NCI-H187 (cell line): ENCODE results near the gene SCN4A.
"Not testable (repeated sequence)": the region's sequence is repeated elsewhere in the genome, so short reads cannot be mapped to it uniquely, and the experiment has no call there.

Experiments
- DNase-seq, 2 experiments: peaks; one replicate each; lab custom pipeline; 2025; lab: John Stamatoyannopoulos, UW

Gene SCN4A

GRCh38 chr17:63984651-63985386, 12.1 kb upstream of the SCN4A start:
- no peak for DNase-seq

DNA sequence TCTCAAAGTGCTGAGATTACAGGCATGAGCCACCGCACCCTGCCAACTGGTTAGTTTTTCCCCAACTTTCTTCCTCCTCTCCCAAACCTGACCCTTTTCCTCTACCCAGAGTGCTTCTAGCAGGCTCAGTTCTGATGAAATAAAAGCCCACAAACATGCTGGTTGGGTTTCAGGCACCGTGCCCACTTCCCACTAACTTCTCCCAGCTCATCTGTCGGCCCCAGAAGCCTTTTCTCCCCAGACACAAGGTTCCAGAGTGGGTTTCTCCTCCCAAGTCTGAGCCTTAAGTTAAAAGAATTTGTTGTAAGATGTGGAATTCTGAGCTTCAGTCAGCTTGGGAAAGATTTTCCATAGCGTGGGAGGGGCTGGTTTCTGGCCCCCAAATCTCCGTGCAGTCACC, 11.5 kb upstream of the SCN4A start:
- no peak for DNase-seq

- no peak for DNase-seq
These were observed 10.6 kb upstream of the SCN4A start for GRCh38 chr17:63983320-63983719.

DNA sequence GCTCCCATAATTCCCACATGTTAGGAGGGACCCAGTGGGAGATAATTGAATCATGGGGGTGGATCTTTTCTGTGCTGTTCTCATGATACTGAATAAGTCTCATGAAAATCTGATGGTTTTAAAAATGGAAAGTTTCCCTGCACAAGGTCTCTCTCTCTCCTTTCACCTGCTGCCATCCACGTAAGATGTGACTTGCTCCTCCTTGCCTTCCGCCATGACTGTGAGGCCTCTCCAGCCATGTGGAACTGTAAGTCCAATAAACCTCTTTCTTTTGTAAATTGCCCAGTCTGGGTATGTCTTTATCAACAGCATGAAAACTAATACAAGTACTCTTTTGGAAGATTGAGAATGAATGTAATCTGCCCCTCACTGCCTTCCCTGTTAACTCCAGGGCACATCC, 9.9 kb upstream of the SCN4A start:
- DNase-seq = not testable (repeated sequence)

GRCh38 chr17:63978272-63979200, 5.8 kb upstream of the SCN4A start:
- DNase-seq = no peak

GRCh38 chr17:63976702-63977101, 4.0 kb upstream of the SCN4A start:
- DNase-seq = no peak

DNA sequence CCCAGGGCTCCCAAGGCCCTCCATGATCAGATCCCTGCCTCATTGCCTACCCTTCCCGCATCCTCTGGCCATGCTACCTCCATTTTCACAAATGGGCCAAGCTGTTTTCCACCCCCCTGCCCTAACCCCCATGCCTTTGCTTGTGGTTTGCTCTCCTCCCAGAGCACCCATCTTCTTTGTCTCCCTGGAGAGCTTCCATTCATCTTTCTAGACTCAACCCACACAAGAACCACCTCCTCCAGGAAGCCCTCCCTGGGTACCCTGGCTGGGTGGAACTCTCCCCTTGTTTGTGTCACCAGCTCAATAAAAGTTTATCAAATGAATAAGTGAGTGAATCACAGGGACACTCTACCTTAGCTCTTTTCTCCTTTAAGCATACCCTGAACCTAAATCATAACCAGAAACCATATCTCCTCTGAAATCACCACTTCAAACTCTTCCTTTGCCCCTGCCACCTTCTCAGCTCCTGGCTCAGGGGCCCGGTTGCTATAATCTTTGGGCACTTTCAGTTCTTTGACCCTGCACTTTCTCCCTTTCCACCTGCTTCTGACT, 2.9 kb upstream of the SCN4A start:
- no peak for DNase-seq

- DNase-seq = no peak
These were observed 2.0 kb upstream of the SCN4A start for GRCh38 chr17:63974594-63975192.

GRCh38 chr17:63973930-63974593, 1.3 kb upstream of the SCN4A start:
- no peak for DNase-seq

DNA sequence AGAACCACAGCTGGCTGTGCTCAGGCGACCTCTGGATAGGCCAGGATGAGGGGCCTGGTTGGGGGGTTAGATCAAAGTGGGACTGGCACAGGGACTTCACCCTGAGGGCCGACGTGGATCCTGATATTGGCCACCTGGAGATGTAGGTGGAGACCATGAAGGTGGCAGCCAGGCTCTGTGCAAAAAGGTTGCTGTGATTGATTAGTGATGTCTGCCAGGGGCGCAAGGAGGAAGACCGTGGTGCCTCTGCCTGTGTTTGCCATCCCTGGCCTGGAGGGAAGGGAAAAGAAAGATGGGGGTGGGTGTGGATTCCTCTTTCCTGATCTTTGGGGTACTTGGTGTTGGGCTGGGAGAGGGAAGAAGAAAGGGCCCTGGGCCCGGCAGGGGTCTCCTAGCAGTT, 529 bp upstream of the SCN4A start:
- no peak for DNase-seq

DNA sequence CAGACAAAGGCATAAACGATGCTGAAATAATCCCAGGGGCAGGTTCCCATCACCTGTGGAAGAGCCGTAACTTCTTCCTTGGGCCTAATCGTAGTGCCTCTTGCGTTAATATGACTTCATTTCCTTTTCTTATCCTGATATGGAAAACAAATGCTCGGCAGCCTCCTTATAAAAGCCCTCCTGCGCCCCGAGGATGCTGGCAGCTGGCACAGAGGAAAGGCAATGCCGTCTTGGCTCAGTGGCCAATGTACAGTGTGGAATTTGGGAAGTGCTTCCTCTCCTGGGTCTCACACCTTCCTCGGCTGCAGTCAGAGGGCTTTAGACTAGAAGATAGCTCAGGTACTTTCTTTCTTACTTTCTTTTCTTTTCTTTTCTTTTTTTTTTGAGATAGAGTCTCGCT, 3.4 kb downstream of the SCN4A start:
- no peak for DNase-seq

DNA sequence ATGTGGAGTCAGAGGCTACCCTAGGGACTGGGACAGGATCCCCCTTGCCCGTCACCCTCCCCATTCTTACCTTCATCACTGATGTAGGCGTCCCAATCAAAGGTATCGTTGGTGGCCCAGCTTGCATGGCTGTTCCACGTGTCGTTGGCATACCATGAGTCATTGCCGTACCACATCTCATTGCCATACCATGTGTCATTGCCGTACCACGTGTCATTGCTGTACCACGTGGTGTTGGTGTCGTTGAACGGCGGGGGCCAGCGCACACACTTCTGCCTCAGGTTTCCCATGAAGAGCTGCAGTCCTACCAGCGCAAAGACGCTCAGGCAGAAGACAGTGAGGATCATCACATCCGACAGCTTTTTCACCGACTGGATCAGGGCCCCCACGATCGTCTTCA, 4.8 kb downstream of the SCN4A start:
- DNase-seq = no peak

DNA sequence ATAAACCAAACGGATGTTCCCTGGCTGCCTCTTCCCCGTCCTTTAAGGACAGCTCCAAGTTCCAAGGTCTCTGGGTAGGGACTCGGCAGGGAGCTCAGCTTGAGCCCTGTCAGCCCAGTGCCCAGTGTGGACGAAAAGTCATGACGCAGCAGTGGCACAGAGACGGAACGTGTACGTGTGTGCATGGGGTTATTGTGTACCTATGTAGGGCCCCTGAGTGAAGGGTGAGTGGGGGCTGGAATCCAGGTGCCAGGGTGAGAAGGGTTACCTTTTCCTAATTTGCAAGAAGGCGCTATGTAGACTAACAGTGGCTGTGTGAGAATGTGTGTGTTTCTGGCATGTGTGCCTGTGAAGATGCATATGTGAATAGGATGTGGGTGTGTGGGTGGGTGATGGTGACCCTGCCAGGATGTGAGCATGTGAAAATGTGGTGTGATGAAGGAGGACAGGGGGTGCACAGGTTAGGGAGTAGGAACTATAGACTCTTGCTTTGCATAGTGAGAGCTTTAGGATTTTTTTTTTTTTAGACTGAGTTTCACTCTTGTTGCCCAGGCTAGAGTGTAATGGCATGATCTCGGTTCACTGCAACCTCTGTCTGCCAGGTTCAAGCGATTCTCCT, 6.0 kb downstream of the SCN4A start:
- no peak for DNase-seq

DNA sequence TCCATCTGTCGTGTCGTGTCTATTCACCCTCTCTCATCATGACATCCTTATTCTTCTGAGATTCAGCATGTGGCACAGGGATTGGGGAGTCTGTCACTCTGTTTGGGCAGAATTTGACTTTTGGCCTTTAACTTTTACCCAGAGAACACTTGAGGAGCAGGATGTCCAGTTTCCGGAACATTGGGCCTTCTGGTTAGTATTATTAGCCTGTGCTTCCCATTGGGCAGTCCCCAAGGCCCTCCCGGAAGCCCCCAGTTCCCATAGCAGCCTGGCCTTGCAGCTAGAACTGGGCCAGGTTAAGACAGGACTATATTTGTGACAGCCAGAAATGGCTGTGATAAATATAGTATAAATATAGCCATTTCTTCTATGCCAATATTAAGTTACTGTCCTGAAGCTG, 9.6 kb downstream of the SCN4A start:
- DNase-seq = no peak

- DNase-seq = no peak
These were observed 10.4 kb downstream of the SCN4A start for GRCh38 chr17:63962298-63962744.

- no peak for DNase-seq
These were observed 11.1 kb downstream of the SCN4A start for GRCh38 chr17:63961355-63962212.

DNA sequence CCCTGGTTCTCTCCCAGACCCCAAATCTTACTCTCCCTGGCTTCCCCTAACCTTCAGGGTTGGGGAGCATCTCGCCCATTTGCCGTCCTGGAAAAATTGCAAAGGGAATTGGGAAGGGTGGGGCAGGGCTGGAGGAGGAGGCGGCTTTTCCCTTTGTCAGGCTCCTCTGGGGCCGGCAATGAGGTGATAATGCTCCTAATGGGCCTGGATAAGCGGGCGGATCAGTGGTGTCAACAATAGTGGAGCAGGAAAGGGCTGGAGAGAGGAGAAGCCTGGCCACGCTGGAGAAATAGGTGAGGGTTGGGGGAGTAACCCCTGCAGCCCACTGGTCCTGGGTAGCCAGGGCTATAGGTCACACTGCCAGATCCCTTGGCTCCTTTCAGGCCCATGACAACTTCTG, 12.3 kb downstream of the SCN4A start:
- no peak for DNase-seq

GRCh38 chr17:63960006-63960405, 12.7 kb downstream of the SCN4A start:
- no peak for DNase-seq

DNA sequence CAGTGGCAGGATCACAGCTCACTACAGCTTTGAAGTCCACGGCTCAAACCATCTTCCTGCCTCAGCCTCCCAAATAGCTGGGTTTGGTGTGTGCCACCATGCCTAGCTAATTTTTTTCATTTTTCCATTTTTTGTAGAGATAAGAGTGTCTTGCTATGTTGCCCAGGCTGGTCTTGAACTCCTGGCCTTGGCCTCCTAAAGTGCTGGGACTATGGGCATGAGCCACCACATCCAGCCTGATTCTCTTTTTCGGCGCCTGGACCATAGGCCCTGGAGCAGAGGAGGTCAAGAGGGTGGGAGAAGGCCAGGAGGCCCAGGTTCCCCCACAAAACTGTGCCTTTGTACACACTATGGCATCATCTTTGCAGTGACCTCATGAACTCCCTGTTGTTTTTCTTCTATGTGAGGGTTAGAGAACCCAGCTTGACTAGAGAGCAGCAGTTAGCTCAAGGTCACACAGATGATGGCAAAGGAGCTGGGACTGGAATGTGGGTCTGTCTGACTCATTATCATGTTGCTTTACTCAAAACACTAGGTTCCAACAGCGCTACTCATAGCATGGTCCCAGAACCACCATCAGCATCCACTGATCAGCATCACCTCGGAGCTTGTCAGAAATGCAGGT, 16.3 kb downstream of the SCN4A start:
- DNase-seq = no peak

DNA sequence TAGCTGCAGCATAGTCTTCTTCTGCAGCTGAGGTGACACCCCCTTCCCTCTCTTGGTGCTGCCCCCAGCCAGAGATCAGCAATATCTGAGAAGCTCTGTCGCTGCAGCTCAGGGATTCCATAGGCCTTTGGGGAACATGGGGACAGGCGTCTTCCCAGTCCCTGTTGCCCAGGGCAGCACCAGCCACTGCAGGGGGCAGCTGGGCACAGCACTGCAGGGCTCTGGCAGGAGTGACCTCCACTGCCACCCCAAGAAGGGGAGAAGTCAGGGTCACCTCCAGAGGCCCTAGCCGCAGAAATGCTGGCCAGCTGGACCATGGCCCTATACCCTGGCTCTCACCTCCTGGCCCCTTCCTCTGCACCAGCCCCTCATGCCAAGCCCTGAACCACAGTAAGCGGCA, 16.9 kb downstream of the SCN4A start:
- DNase-seq = no peak
